ENCODE results near the gene KXD1.
A peak's percentile ranks its signal among the peaks of the same experiment; 100 is the strongest.
"Not testable (repeated sequence)": the region's sequence is repeated elsewhere in the genome, so short reads cannot be mapped to it uniquely, and the experiment has no call there.

KXD1 gene

GRCh38 chr19:18557411-18558201, at the start of gene KXD1:
Gene KXD1 (plus strand): TSS chr19:18557870. CDS start chr19:18562057, 4,187 bp downstream.
- DNase-seq (ENCODE audit: low read depth in 2 of 2) = peak; percentile 97

- no peak for DNase-seq (ENCODE audit: low read depth in 2 of 2)
Measured at GRCh38 chr19:18508585-18508984, 49.1 kb upstream of the KXD1 start.

- DNase-seq (ENCODE audit: low read depth in 2 of 2) = no peak
Measured at GRCh38 chr19:18510216-18510615, 47.5 kb upstream of the KXD1 start.

- no peak for DNase-seq (ENCODE audit: low read depth in 2 of 2)
Measured at GRCh38 chr19:18513868-18514267, 43.8 kb upstream of the KXD1 start.

- DNase-seq (ENCODE audit: low read depth in 2 of 2) = no peak
Measured at GRCh38 chr19:18514800-18515682, 42.6 kb upstream of the KXD1 start.

GRCh38 chr19:18515959-18516358, 41.7 kb upstream of the KXD1 start:
- no peak for DNase-seq (ENCODE audit: low read depth in 2 of 2)

- DNase-seq (ENCODE audit: low read depth in 2 of 2) = no peak
Measured at GRCh38 chr19:18517606-18518005, 40.1 kb upstream of the KXD1 start.

GRCh38 chr19:18518639-18519038, 39.0 kb upstream of the KXD1 start:
- no peak for DNase-seq (ENCODE audit: low read depth in 2 of 2)

GRCh38 chr19:18519962-18520847, 37.5 kb upstream of the KXD1 start:
- DNase-seq (ENCODE audit: low read depth in 2 of 2) = peak; percentile 36 to 38

- no peak for DNase-seq (ENCODE audit: low read depth in 2 of 2)
Measured at GRCh38 chr19:18520848-18521691, 36.6 kb upstream of the KXD1 start.

- no peak for DNase-seq (ENCODE audit: low read depth in 2 of 2)
Measured at GRCh38 chr19:18521692-18522123, 36.0 kb upstream of the KXD1 start, which contains the start of gene ELL. Gene ELL (minus strand): TSS chr19:18522070. CDS start chr19:18522055, 15 bp downstream.

GRCh38 chr19:18522124-18522861, 35.4 kb upstream of the KXD1 start:
- peak; percentile 100 for DNase-seq (ENCODE audit: low read depth in 2 of 2)

GRCh38 chr19:18522862-18523440, 34.7 kb upstream of the KXD1 start:
- not testable (repeated sequence) for DNase-seq (ENCODE audit: low read depth in 2 of 2)

GRCh38 chr19:18523841-18524240, 33.8 kb upstream of the KXD1 start:
- DNase-seq (ENCODE audit: low read depth in 2 of 2) = no peak

GRCh38 chr19:18526316-18526715, 31.4 kb upstream of the KXD1 start:
- no peak for DNase-seq (ENCODE audit: low read depth in 2 of 2)

GRCh38 chr19:18529782-18530181, 27.9 kb upstream of the KXD1 start:
- no peak for DNase-seq (ENCODE audit: low read depth in 2 of 2)

- DNase-seq (ENCODE audit: low read depth in 2 of 2) = no peak
Measured at GRCh38 chr19:18531485-18531884, 26.2 kb upstream of the KXD1 start.

- DNase-seq (ENCODE audit: low read depth in 2 of 2) = no peak
Measured at GRCh38 chr19:18532168-18532890, 25.3 kb upstream of the KXD1 start.

- DNase-seq (ENCODE audit: low read depth in 2 of 2) = no peak
Measured at GRCh38 chr19:18533058-18533457, 24.6 kb upstream of the KXD1 start.
